ENCODE measurements around the gene LSMEM2. TPM values are rescaled to one million over a fixed set of nuclear protein-coding genes. Genes with fewer than 3 reads are reported as not detected.
A peak's percentile ranks its signal among the peaks of the same experiment; 100 is the strongest.

The LSMEM2 gene
- total and polyA plus RNA-seq, 2 experiments from 2014 or later, result 0.59 to 0.86 TPM

DNA sequence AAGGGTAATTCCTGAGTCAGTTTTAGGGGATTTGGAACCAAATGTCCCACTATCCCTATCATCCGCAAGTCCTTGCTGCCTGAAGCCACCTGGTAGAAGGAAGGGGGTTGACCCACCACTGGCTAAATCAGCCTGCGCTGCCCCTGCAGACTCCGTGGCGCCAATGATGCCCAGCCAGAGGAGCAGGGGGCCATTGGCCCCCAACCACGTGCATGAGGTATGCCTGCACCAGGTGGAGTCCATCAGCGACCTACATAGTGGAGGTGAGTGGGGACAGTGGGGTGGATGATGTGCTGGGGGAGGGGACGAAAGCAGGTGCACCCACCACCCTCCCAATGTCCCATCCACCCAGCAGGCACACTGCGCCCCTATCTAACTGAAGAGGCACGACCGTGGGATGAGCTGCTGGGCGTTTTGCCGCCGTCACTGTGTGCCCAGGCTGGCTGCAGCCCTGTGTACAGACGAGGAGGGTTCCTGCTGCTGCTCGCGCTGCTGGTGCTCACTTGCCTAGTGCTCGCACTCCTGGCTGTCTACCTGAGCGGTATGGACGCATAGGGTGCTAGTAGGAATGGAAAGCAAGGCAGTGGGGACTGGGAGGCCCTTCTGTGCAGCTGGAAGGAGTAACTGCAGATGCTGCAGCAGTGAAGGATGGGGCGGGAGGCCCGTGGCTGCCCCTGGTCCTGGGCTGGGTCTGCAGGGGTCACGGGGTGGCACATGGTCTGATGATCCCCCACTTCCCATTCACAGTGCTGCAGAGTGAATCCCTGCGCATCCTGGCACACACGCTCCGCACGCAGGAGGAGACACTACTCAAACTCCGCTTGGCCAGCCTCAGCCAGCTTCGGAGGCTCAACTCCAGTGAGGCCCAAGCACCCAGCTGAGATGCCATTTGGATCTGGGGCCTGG, 7.7 kb downstream of the LSMEM2 start:
- TF ChIP-seq POLR2AphosphoS5 (IDR thresholded peaks at IDR 0.05; ENCODE audit: low read depth) (peak; percentile 29; the same call in 1 of the 2 replicates), STAT1 (IDR thresholded peaks at IDR 0.05; ENCODE audit: unreplicated experiment) (no peak)
- Histone ChIP-seq H3K4me3 (no peak overlapping the region), H3K27me3 (ENCODE audit: insufficient read depth) (no peaks in the 10 kb centered on the region), H2AFZ (no peak overlapping the region), H3K27ac (ENCODE audit: low read depth) (no peak overlapping the region), H3K4me1 (ENCODE audit: insufficient read depth) (peaks cover 5% of the 10 kb centered on the region; the same call in 1 of the 2 replicates), H4K20me1 (replicated peaks; ENCODE audit: insufficient read depth) (no peaks in the 10 kb centered on the region; the same call in 1 of the 2 replicates), H3K9me2 (ENCODE audit: insufficient read depth) (no peaks in the 10 kb centered on the region), H3K4me2 (no peak overlapping the region), H3K36me3 (ENCODE audit: insufficient read depth) (peaks cover 11% of the 10 kb centered on the region), H3K79me2 (replicated peaks; ENCODE audit: insufficient read depth) (peaks cover 13% of the 10 kb centered on the region), H3F3A (replicated peaks; ENCODE audit: low read depth) (0 out of 2 replicates have a peak, but pooled peaks cover 4% of the 10 kb centered on the region)
- ATAC-seq (no peak), DNase-seq (ENCODE audit: low spot score) (no peak)
- H3K4me3 Mint-ChIP-seq, result no peak overlapping the region
- peaks cover 47% of the 10 kb centered on the region for H3K36me3 Mint-ChIP-seq (ENCODE audit: low read depth)
- H3K27me3 Mint-ChIP-seq (ENCODE audit: insufficient read depth, low read depth, poor library complexity), result peaks cover 5% of the 10 kb centered on the region
- H3K4me1 Mint-ChIP-seq, result peaks cover 5% of the 10 kb centered on the region
- no peak overlapping the region for H3K27ac Mint-ChIP-seq
- no peaks in the 10 kb centered on the region for H3K9me3 Mint-ChIP-seq

DNA sequence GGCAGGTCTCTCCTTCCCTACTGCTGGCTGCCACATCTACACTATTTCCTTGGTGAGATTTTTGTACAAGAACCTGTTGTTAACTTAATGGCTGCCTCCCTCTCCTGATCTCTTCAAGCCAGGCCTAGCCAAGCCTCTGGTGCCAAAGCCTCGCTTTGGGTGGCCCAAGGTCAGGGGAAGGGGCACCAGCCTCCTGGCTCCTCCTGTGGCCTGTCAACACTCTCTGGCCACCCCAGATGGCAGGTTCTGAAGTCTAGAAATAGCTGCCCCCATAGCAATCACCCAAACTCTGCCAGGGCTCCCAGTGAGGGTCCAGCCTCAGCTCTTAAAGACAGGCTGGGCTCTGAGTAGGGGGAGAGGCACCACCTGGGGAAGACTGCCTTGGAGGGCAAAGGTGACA, 8.4 kb downstream of the LSMEM2 start:
- no peak for DNase-seq (ENCODE audit: low spot score)
- H3K9me2 ChIP-seq (ENCODE audit: insufficient read depth), result no peaks in the 10 kb centered on the region
- H3K27ac Mint-ChIP-seq, result no peak overlapping the region
- H3K4me2 ChIP-seq, result no peak overlapping the region
- 0 out of 2 replicates have a peak, but pooled peaks cover 4% of the 10 kb centered on the region for H3F3A ChIP-seq (replicated peaks; ENCODE audit: low read depth)
- no peak overlapping the region for H3K4me3 ChIP-seq
- peaks cover 5% of the 10 kb centered on the region for H3K4me1 Mint-ChIP-seq
- no peak for ATAC-seq
- no peaks in the 10 kb centered on the region; the same call in 1 of the 2 replicates for H4K20me1 ChIP-seq (replicated peaks; ENCODE audit: insufficient read depth)
- H3K36me3 ChIP-seq (ENCODE audit: insufficient read depth), result peaks cover 11% of the 10 kb centered on the region
- H3K79me2 ChIP-seq (replicated peaks; ENCODE audit: insufficient read depth), result peaks cover 17% of the 10 kb centered on the region
- H3K27me3 Mint-ChIP-seq (ENCODE audit: insufficient read depth, low read depth, poor library complexity), result peaks cover 5% of the 10 kb centered on the region
- H3K36me3 Mint-ChIP-seq (ENCODE audit: low read depth), result peaks cover 47% of the 10 kb centered on the region
- peaks cover 5% of the 10 kb centered on the region; the same call in 1 of the 2 replicates for H3K4me1 ChIP-seq (ENCODE audit: insufficient read depth)
- H2AFZ ChIP-seq, result no peak overlapping the region
- no peak overlapping the region for H3K4me3 Mint-ChIP-seq
- H3K9me3 Mint-ChIP-seq, result no peaks in the 10 kb centered on the region
- H3K27me3 ChIP-seq (ENCODE audit: insufficient read depth), result no peaks in the 10 kb centered on the region
- H3K27ac ChIP-seq (ENCODE audit: low read depth), result no peak overlapping the region
- no peak for TF ChIP-seq NANOG (IDR thresholded peaks at IDR 0.05; ENCODE audit: borderline replicate concordance)
- TF ChIP-seq, protein P1, sequence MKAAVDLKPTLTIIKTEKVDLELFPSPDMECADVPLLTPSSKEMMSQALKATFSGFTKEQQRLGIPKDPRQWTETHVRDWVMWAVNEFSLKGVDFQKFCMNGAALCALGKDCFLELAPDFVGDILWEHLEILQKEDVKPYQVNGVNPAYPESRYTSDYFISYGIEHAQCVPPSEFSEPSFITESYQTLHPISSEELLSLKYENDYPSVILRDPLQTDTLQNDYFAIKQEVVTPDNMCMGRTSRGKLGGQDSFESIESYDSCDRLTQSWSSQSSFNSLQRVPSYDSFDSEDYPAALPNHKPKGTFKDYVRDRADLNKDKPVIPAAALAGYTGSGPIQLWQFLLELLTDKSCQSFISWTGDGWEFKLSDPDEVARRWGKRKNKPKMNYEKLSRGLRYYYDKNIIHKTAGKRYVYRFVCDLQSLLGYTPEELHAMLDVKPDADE (IDR thresholded peaks at IDR 0.05), result no peak
- no peak for TF ChIP-seq STAT1 (IDR thresholded peaks at IDR 0.05; ENCODE audit: unreplicated experiment)
- TF ChIP-seq EZH2 (IDR thresholded peaks at IDR 0.05; ENCODE audit: low read depth, unreplicated experiment), result no peak
- no peak for TF ChIP-seq ZNF114 (CRISPR knock-in tag; IDR thresholded peaks at IDR 0.05)
- no peak for TF ChIP-seq EZH2phosphoT487 (IDR thresholded peaks at IDR 0.05; ENCODE audit: unreplicated experiment)
- no peak for TF ChIP-seq POLR2AphosphoS5 (IDR thresholded peaks at IDR 0.05; ENCODE audit: low read depth)
- no peak for TF ChIP-seq JUNB (IDR thresholded peaks at IDR 0.05; ENCODE audit: unreplicated experiment)
- no peak for TF ChIP-seq CREB1 (CRISPR knock-in tag; IDR thresholded peaks at IDR 0.05; ENCODE audit: low read depth)
- TF ChIP-seq, protein P2, sequence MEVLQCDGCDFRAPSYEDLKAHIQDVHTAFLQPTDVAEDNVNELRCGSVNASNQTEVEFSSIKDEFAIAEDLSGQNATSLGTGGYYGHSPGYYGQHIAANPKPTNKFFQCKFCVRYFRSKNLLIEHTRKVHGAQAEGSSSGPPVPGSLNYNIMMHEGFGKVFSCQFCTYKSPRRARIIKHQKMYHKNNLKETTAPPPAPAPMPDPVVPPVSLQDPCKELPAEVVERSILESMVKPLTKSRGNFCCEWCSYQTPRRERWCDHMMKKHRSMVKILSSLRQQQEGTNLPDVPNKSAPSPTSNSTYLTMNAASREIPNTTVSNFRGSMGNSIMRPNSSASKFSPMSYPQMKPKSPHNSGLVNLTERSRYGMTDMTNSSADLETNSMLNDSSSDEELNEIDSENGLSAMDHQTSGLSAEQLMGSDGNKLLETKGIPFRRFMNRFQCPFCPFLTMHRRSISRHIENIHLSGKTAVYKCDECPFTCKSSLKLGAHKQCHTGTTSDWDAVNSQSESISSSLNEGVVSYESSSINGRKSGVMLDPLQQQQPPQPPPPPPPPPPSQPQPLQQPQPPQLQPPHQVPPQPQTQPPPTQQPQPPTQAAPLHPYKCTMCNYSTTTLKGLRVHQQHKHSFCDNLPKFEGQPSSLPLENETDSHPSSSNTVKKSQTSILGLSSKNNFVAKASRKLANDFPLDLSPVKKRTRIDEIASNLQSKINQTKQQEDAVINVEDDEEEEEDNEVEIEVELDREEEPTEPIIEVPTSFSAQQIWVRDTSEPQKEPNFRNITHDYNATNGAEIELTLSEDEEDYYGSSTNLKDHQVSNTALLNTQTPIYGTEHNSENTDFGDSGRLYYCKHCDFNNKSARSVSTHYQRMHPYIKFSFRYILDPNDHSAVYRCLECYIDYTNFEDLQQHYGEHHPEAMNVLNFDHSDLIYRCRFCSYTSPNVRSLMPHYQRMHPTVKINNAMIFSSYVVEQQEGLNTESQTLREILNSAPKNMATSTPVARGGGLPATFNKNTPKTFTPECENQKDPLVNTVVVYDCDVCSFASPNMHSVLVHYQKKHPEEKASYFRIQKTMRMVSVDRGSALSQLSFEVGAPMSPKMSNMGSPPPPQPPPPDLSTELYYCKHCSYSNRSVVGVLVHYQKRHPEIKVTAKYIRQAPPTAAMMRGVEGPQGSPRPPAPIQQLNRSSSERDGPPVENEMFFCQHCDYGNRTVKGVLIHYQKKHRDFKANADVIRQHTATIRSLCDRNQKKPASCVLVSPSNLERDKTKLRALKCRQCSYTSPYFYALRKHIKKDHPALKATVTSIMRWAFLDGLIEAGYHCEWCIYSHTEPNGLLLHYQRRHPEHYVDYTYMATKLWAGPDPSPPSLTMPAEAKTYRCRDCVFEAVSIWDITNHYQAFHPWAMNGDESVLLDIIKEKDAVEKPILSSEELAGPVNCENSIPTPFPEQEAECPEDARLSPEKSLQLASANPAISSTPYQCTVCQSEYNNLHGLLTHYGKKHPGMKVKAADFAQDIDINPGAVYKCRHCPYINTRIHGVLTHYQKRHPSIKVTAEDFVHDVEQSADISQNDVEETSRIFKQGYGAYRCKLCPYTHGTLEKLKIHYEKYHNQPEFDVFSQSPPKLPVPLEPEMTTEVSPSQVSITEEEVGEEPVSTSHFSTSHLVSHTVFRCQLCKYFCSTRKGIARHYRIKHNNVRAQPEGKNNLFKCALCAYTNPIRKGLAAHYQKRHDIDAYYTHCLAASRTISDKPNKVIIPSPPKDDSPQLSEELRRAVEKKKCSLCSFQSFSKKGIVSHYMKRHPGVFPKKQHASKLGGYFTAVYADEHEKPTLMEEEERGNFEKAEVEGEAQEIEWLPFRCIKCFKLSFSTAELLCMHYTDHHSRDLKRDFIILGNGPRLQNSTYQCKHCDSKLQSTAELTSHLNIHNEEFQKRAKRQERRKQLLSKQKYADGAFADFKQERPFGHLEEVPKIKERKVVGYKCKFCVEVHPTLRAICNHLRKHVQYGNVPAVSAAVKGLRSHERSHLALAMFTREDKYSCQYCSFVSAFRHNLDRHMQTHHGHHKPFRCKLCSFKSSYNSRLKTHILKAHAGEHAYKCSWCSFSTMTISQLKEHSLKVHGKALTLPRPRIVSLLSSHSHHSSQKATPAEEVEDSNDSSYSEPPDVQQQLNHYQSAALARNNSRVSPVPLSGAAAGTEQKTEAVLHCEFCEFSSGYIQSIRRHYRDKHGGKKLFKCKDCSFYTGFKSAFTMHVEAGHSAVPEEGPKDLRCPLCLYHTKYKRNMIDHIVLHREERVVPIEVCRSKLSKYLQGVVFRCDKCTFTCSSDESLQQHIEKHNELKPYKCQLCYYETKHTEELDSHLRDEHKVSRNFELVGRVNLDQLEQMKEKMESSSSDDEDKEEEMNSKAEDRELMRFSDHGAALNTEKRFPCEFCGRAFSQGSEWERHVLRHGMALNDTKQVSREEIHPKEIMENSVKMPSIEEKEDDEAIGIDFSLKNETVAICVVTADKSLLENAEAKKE (CRISPR knock-in tag; IDR thresholded peaks at IDR 0.05), result no peak
- TF ChIP-seq, protein P3, sequence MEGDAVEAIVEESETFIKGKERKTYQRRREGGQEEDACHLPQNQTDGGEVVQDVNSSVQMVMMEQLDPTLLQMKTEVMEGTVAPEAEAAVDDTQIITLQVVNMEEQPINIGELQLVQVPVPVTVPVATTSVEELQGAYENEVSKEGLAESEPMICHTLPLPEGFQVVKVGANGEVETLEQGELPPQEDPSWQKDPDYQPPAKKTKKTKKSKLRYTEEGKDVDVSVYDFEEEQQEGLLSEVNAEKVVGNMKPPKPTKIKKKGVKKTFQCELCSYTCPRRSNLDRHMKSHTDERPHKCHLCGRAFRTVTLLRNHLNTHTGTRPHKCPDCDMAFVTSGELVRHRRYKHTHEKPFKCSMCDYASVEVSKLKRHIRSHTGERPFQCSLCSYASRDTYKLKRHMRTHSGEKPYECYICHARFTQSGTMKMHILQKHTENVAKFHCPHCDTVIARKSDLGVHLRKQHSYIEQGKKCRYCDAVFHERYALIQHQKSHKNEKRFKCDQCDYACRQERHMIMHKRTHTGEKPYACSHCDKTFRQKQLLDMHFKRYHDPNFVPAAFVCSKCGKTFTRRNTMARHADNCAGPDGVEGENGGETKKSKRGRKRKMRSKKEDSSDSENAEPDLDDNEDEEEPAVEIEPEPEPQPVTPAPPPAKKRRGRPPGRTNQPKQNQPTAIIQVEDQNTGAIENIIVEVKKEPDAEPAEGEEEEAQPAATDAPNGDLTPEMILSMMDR (conservative IDR thresholded peaks at IDR 0.05; ENCODE audit: low read depth in 2 of 2), result no peak
- no peak for TF ChIP-seq ZNF331 (CRISPR knock-in tag; IDR thresholded peaks at IDR 0.05; ENCODE audit: low read depth)

Measured in GM23338 (cell line).